Nephron (organoid): Measurements from ENCODE around the gene PRKG1.
"Not testable (repeated sequence)": the region's sequence is repeated elsewhere in the genome, so short reads cannot be mapped to it uniquely, and the experiment has no call there.

Source experiments
- H3K27ac Mint-ChIP-seq, 3 experiments: 2 replicates each; pipeline ENCODE4 v1.8.0; 2020; ENCODE audit warnings: mixed read lengths in 3 of 3, mild to moderate bottlenecking in 2 of 3, moderate library complexity in 1 of 3
- H3K27me3 Mint-ChIP-seq: 2 replicates; pipeline ENCODE4 v1.8.0; 2021; ENCODE audit warnings: low read depth, mild to moderate bottlenecking, moderate library complexity, mixed read lengths
- H3K36me3 Mint-ChIP-seq: 2 replicates; pipeline ENCODE4 v1.8.0; 2020; ENCODE audit warnings: low read depth, mixed read lengths
- H3K4me1 Mint-ChIP-seq: 2 replicates; pipeline ENCODE4 v1.8.0; 2020; ENCODE audit warnings: mixed read lengths
- H3K4me3 Mint-ChIP-seq, 3 experiments: 2 replicates each; pipeline ENCODE4 v1.8.0; 2020; ENCODE audit warnings: mild to moderate bottlenecking in 3 of 3, mixed read lengths in 3 of 3, moderate library complexity in 2 of 3
- H3K9me3 Mint-ChIP-seq: 2 replicates; pipeline ENCODE4 v1.8.0; 2020; ENCODE audit warnings: mixed read lengths
- CTCF ChIP-seq, 3 experiments: fragments of 200-600 bp; sonication (generic); IDR thresholded peaks; one replicate each; pipeline ENCODE4 v1.5.0; 2021; ENCODE audit warnings: antibody characterized with exemption in 3 of 3; ENCODE audit not compliant: unreplicated experiment in 3 of 3

PRKG1 gene

DNA sequence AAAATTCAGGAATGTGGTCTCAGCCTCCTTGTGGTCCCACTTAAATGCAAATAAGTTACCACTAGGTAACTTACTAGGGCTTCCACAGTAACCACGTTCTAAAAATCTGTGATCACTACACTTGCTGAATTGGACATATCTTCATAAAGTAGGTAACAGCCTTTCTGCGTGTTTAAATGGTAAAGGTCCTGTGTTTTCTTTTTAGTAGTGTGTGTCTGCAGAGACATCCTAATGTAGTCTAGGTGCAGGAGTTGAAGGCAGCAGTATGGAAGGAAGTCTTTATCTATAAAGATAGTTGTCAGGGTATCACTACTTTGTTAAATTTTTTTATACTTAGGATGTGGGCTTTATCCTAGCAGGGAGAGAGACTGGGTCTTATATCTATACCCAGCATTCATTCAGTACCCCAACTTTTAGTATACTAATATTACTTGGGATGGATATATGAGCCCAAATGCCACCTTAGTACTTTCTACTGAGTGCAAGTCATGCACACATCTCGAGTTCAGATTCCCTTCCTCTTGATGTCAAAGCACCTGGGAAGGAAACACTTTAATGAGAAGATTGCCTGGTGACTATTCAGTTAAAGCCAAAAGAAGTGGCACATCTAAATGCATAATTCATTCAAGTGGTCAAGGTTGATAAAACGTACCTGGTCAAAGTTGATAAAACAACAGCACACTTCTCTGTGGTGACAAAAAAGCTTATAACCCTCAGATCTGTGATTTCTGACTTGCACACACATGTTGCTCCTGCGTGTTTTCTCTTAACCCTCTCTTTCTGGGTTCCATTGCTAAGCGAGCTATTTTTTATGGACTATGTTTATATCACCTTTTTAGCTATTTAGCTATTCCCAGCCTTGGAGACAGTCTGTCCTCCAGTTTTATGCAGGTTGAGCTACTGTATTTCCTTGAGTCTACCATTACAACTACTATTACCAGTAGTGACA lies 958.7 kb downstream of the PRKG1 start:
- H3K27me3 Mint-ChIP-seq: no peaks in the 10 kb centered on the region

DNA sequence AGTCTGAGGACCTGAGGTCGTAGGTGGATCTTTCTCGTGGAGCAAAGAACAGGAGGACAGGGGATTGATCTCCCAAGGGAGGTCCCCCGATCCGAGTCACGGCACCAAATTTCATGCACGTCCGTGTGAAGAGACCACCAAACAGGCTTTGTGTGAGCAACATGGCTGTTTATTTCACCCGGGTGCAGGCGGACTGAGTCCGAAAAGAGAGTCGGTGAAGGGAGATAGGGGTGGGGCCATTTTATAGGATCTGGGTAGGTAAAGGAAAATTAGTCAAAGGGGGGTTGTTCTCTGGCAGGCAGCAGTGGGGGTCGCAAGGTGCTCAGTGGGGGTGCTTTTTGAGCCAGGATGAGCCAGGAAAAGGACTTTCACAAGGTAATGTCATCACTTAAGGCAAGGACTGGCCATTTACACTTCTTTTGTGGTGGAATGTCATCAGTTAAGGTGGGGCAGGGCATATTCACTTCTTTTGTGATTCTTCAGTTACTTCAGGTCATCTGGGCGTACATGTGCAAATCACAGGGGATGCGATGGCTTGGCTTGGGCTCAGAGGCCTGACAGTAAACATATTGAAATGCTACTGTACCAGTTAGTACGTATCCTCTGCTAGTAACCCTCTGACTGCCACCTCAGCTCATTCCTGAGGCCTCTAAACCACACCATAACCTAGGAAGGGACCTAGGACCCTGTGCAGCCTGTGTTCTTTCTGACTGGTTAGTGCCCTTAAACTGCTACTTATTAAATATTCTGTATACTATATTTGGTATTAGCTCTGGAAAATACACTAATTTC lies 964.9 kb downstream of the PRKG1 start:
- not testable (repeated sequence) for H3K27ac Mint-ChIP-seq, H3K9me3 Mint-ChIP-seq, H3K4me3 Mint-ChIP-seq, H3K36me3 Mint-ChIP-seq, H3K4me1 Mint-ChIP-seq, H3K27me3 Mint-ChIP-seq

More for the DNA sequence above, 958.7 kb downstream of the PRKG1 start:
- no peaks in the 10 kb centered on the region for H3K36me3 Mint-ChIP-seq
- H3K4me3 Mint-ChIP-seq: no peak overlapping the region
- peaks cover 6% of the 10 kb centered on the region for H3K4me1 Mint-ChIP-seq
- no peak for TF ChIP-seq CTCF (IDR thresholded peaks at IDR 0.05; ENCODE audit: unreplicated experiment in 3 of 3)
- no peak overlapping the region for H3K27ac Mint-ChIP-seq
- H3K9me3 Mint-ChIP-seq: no peaks in the 10 kb centered on the region

DNA sequence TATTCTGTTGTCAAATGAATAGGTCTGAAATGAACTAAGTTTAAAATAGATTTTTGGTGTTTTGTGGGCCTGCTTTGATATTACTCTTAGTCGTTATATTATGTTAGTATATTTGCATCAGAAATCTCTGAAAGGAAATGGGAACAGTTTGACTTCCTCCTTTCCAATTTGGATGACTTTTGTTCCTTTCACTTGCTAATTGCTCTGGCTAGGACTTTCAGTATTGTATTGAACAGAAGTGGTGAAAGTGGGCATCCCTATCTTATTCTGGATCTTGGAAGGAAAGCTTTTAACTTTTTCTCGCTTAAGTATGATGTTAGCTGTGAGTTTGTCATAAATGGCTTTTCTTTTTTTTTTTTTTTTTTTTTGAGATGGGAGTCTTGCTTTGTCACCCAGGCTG lies 966.2 kb downstream of the PRKG1 start:
- no peak overlapping the region for H3K4me3 Mint-ChIP-seq
- H3K9me3 Mint-ChIP-seq: no peaks in the 10 kb centered on the region
- no peaks in the 10 kb centered on the region for H3K36me3 Mint-ChIP-seq
- H3K27me3 Mint-ChIP-seq: no peaks in the 10 kb centered on the region
- no peaks in the 10 kb centered on the region for H3K4me1 Mint-ChIP-seq
- no peak overlapping the region for H3K27ac Mint-ChIP-seq
- no peak for TF ChIP-seq CTCF (IDR thresholded peaks at IDR 0.05; ENCODE audit: unreplicated experiment in 3 of 3)

GRCh38 chr10:52043811-52044210 lies 969.5 kb downstream of the PRKG1 start:
- Mint-ChIP-seq H3K36me3 (no peaks in the 10 kb centered on the region), H3K4me1 (peaks cover 1% of the 10 kb centered on the region), H3K27me3 (no peaks in the 10 kb centered on the region), H3K27ac (no peak overlapping the region), H3K9me3 (no peaks in the 10 kb centered on the region), H3K4me3 (no peak overlapping the region)
- TF ChIP-seq CTCF (IDR thresholded peaks at IDR 0.05; ENCODE audit: unreplicated experiment in 3 of 3): no peak

GRCh38 chr10:52048051-52048450 lies 973.8 kb downstream of the PRKG1 start:
- no peak overlapping the region for H3K4me3 Mint-ChIP-seq
- no peak for TF ChIP-seq CTCF (IDR thresholded peaks at IDR 0.05; ENCODE audit: unreplicated experiment in 3 of 3)

GRCh38 chr10:52050429-52051047 lies 976.3 kb downstream of the PRKG1 start:
- H3K27ac Mint-ChIP-seq: no peak overlapping the region
- H3K9me3 Mint-ChIP-seq: no peaks in the 10 kb centered on the region
- TF ChIP-seq CTCF (IDR thresholded peaks at IDR 0.05; ENCODE audit: unreplicated experiment in 3 of 3): no peak
- no peaks in the 10 kb centered on the region for H3K36me3 Mint-ChIP-seq
- peaks cover 10% of the 10 kb centered on the region for H3K4me1 Mint-ChIP-seq
- no peak overlapping the region for H3K4me3 Mint-ChIP-seq
- H3K27me3 Mint-ChIP-seq: no peaks in the 10 kb centered on the region

More at GRCh38 chr10:52048051-52048450, 973.8 kb downstream of the PRKG1 start:
- H3K27me3 Mint-ChIP-seq: no peaks in the 10 kb centered on the region
- no peaks in the 10 kb centered on the region for H3K36me3 Mint-ChIP-seq
- H3K9me3 Mint-ChIP-seq: no peaks in the 10 kb centered on the region
- no peak overlapping the region for H3K27ac Mint-ChIP-seq
- H3K4me1 Mint-ChIP-seq: peaks cover 6% of the 10 kb centered on the region
